Adrenal gland (tissue), 19 donors: ENCODE measurements around the gene ZC3H15. TPM values are rescaled to one million over a fixed set of nuclear protein-coding genes. Genes with fewer than 3 reads are reported as not detected.
A peak's percentile ranks its signal among the peaks of the same experiment; 100 is the strongest.
"Not testable (repeated sequence)": the region's sequence is repeated elsewhere in the genome, so short reads cannot be mapped to it uniquely, and the experiment has no call there.

Experiments
- DNase-seq, 7 donors: peaks; one replicate each; pipeline ENCODE4 v3.0.0-alpha.2; 2019 to 2020
- H3K27ac ChIP-seq, 5 donors: fragments of 200-600 bp; sonication (generic) in 4 of 5; 1 replicate in 3 of 5; 2 replicates in 2 of 5; pipeline versions ENCODE4 v1.5.1 to v1.8.0; 2016 to 2020; ENCODE audit warnings: mild to moderate bottlenecking in 1 of 5
- H3K27me3 ChIP-seq: fragments of 200-600 bp; 2 replicates; pipeline ENCODE4 v1.8.0; 2021
- H3K36me3 ChIP-seq, 2 donors: fragments of 200-600 bp; replicated peaks in 1 of 2; 1 replicate in 1 of 2; 2 replicates in 1 of 2; pipeline versions ENCODE4 v1.5.1 to v1.8.0; 2018 to 2022
- H3K4me1 ChIP-seq, 2 donors: fragments of 200-600 bp; replicated peaks in 1 of 2; 1 replicate in 1 of 2; 2 replicates in 1 of 2; pipeline versions ENCODE4 v1.5.1 to v1.8.0; 2018 to 2021
- H3K4me3 ChIP-seq, 4 donors: fragments of 200-600 bp; sonication (generic) in 3 of 4; one replicate each; pipeline ENCODE4 v1.5.1; 2016 to 2018
- H3K9me3 ChIP-seq, 3 donors: fragments of 200-600 bp; sonication (generic) in 1 of 3; replicated peaks in 1 of 3; 1 replicate in 2 of 3; 2 replicates in 1 of 3; pipeline versions ENCODE4 v1.5.1 to v1.8.0; 2016 to 2021
- POLR2A ChIP-seq, 2 donors: fragments of 450-650 bp; IDR thresholded peaks; one replicate each; pipeline ENCODE4 v1.6.1; 2017; ENCODE audit warnings: antibody characterized with exemption in 2 of 2, mild to moderate bottlenecking in 2 of 2, moderate library complexity in 1 of 2
- WGBS, 4 donors: extraction: QIAGEN DNeasy Blood & Tissue Kit in 2 of 4; methylation state at CpG; one replicate each; pipeline versions ENCODE4 v1.1.5 to v1.1.7; 2013 to 2017; 5-methylcytosine and 5-hydroxymethylcytosine counted together
- intact Hi-C, 2 donors: fragments of 100-400 bp; cut with DNase I; formaldehyde crosslinking; loops; one replicate each; pipeline versions ENCODE4 v1.14.1 to v1.15.0; 2022 to 2023
- long read RNA-seq, 10 donors: library from polyadenylated mRNA in 3 of 10; unstranded in 2 of 10; stranded (forward) in 1 of 10; transcript quantifications; one replicate each; pipeline ENCODE4 v2.0.0 and lab custom pipeline, GENCODE V29; 2021 to 2026
- polyA plus RNA-seq, 3 donors: library from polyadenylated mRNA; stranded (reverse); fragments of 200-250 nt in 2 of 3; fragments of 350-450 nt in 1 of 3; fragmentation: Illumina TruSeq in 1 of 3; extraction: RNeasy Lipid Tissue Mini Kit (QIAGEN cat#74804) in 1 of 3; gene quantifications; one replicate each; pipeline ENCODE4 v1.2.3, GENCODE V29; 2013 to 2014
- total RNA-seq, 9 donors: library from RNA; depleted of rRNA in 4 of 9; stranded (reverse); fragments of >200 nt in 4 of 9; fragments of 120-200 nt in 1 of 9; fragmentation: NEBNext Ultra II Directional in 1 of 9; extraction: Animal tissue kit (Norgen Biotek cat#: 25700) in 1 of 9; gene quantifications; one replicate each; pipeline versions ENCODE4 v1.1.0 to v1.2.4, GENCODE V29; 2013 to 2023
- TF ChIP-seq, protein P1 (sequence below), 6 experiments: fragments of 450-650 bp in 4 of 6; fragments of 200-600 bp in 2 of 6; sonication (generic) in 1 of 6; IDR thresholded peaks; 1 replicate in 5 of 6; 2 replicates in 1 of 6; pipeline versions ENCODE4 v1.5.1 to v1.8.0; 2016 to 2021; ENCODE audit warnings: antibody characterized with exemption in 6 of 6, mild to moderate bottlenecking in 2 of 6, moderate library complexity in 1 of 6
- donor health status: healthy with polysubstance abuse.
- donor health status: Bipolar disorder and iron deficiency.
- donor health status: DM: yes; HTN: yes; CAD: no.
- donor health status: DM: no; HTN: no; CAD: no.
- donor health status: DM: no; HTN: no; CAD: no.
- donor health status: DM: yes; HTN: yes; CAD: no.

ZC3H15 gene
- total RNA-seq (10 to 100 TPM; 40.0 to 95.7 (median 55.6) TPM), polyA plus RNA-seq (100 to 1,000 TPM in 1 of 3 donors, 10 to 100 TPM in 2; 48.3 to 191 (median 51.4) TPM)
- long read RNA-seq, donor 1, transcript ZC3H15-201 (10 exons, 2,138 nt): major isoform, 30 of 89 reads
- long read RNA-seq, donor 1, partial matches to known transcripts: 57 of 89 reads
- long read RNA-seq, donor 1, other reads (novel, unspliced or antisense): 0 of 89 reads
- long read RNA-seq, donor 2, transcript ZC3H15-201 (10 exons, 2,138 nt): major isoform, 13 of 32 reads
- long read RNA-seq, donor 2, partial matches to known transcripts: 17 of 32 reads
- long read RNA-seq, donor 2, other reads (novel, unspliced or antisense): 0 of 32 reads
- long read RNA-seq, donor 3, transcript ZC3H15-201 (10 exons, 2,138 nt): major isoform, 16 of 65 reads
- long read RNA-seq, donor 3, partial matches to known transcripts: 47 of 65 reads
- long read RNA-seq, donor 3, other reads (novel, unspliced or antisense): 0 of 65 reads
- long read RNA-seq, donor 4, transcript ZC3H15-201 (10 exons, 2,138 nt): major isoform, 11 of 94 reads
- long read RNA-seq, donor 4, partial matches to known transcripts: 80 of 94 reads
- long read RNA-seq, donor 4, other reads (novel, unspliced or antisense): 3 of 94 reads
- long read RNA-seq, donor 5, transcript ZC3H15-201 (10 exons, 2,138 nt): major isoform, 93 of 106 reads
- long read RNA-seq, donor 5, partial matches to known transcripts: 5 of 106 reads
- long read RNA-seq, donor 5, other reads (novel, unspliced or antisense): 8 of 106 reads
- long read RNA-seq, donor 6, transcript ZC3H15-201 (10 exons, 2,138 nt): major isoform, 8 of 63 reads
- long read RNA-seq, donor 6, partial matches to known transcripts: 48 of 63 reads
- long read RNA-seq, donor 6, other reads (novel, unspliced or antisense): 7 of 63 reads
- long read RNA-seq, donor 7, transcript ZC3H15-201 (10 exons, 2,138 nt): major isoform, 6 of 20 reads
- long read RNA-seq, donor 7, partial matches to known transcripts: 14 of 20 reads
- long read RNA-seq, donor 7, other reads (novel, unspliced or antisense): 0 of 20 reads
- long read RNA-seq, donor 8, transcript ZC3H15-201 (10 exons, 2,138 nt): major isoform, 30 of 75 reads
- long read RNA-seq, donor 8, partial matches to known transcripts: 44 of 75 reads
- long read RNA-seq, donor 8, other reads (novel, unspliced or antisense): 0 of 75 reads
- long read RNA-seq, donor 9, transcript ZC3H15-201 (10 exons, 2,138 nt): major isoform, 11 of 25 reads
- long read RNA-seq, donor 9, partial matches to known transcripts: 14 of 25 reads
- long read RNA-seq, donor 9, other reads (novel, unspliced or antisense): 0 of 25 reads
- long read RNA-seq, donor 10, transcript ZC3H15-201 (10 exons, 2,138 nt): major isoform, 14 of 31 reads
- long read RNA-seq, donor 10, partial matches to known transcripts: 17 of 31 reads
- long read RNA-seq, donor 10, other reads (novel, unspliced or antisense): 0 of 31 reads

DNA sequence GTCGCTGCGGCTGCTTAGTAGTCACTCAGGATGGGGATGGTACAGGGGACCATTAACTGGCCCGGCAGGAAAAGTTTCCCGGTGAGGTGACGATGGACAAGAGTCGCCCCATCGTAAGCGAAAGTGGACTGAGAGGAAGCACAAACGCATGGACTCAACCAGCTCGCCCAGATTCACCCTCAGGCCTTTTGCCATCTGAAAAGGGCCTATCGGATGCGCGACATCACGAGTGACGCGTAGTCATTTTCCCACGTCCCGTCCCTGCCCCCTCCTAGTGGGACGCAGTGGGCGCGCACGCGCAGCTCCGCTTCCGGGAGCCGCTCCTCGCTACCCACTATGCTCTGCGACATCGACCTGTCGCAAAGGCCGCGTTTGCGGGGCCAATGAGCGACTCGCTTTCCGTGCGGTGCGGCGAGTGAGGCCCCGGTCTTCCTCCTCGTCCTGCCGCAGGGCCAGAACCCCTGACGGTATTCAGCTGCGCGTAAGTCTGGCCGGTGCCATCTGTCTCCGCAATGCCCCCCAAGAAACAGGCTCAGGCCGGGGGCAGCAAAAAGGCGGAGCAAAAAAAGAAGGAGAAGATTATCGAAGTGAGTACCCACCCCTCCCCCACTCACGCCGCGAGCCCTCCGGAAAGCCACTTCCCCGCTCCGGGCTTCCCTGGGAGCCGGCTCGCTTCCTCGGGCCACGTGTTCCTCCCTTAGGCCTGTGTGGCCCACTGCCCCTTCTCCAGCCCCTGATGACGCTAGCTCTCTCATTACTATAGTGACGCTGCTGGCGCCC is at the start of gene ZC3H15:
Gene ZC3H15 (plus strand): TSS at position 390 of the 780 bp plus-strand sequence. CDS start 123 bp downstream, at position 513.
- H3K27me3 ChIP-seq: no peaks in the 10 kb centered on the region
- peak within 1 kb of the TSS; percentile 89 to 96 (median 94) for H3K27ac ChIP-seq
- intact Hi-C loops: no loop called here
- H3K36me3 ChIP-seq: no peaks in the 10 kb centered on the region
- WGBS, 4 donors: 0 to 1% (median 0%) methylated on average over 31 to 63 of the region's 63 CpGs
- peak; percentile 80 to 94 for TF ChIP-seq POLR2A (IDR thresholded peaks at IDR 0.05)
- TF ChIP-seq, protein P1, sequence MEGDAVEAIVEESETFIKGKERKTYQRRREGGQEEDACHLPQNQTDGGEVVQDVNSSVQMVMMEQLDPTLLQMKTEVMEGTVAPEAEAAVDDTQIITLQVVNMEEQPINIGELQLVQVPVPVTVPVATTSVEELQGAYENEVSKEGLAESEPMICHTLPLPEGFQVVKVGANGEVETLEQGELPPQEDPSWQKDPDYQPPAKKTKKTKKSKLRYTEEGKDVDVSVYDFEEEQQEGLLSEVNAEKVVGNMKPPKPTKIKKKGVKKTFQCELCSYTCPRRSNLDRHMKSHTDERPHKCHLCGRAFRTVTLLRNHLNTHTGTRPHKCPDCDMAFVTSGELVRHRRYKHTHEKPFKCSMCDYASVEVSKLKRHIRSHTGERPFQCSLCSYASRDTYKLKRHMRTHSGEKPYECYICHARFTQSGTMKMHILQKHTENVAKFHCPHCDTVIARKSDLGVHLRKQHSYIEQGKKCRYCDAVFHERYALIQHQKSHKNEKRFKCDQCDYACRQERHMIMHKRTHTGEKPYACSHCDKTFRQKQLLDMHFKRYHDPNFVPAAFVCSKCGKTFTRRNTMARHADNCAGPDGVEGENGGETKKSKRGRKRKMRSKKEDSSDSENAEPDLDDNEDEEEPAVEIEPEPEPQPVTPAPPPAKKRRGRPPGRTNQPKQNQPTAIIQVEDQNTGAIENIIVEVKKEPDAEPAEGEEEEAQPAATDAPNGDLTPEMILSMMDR (IDR thresholded peaks at IDR 0.05): peak in 2 of 6 experiments; percentile 8 to 15
- H3K9me3 ChIP-seq: no peaks in the 10 kb centered on the region
- DNase-seq: peak; percentile 97 to 99 (median 98)
- H3K4me1 ChIP-seq: peaks cover 3 to 53% of the 10 kb centered on the region in 2 donors
- H3K4me3 ChIP-seq: peak within 1 kb of the TSS; percentile 73 to 94 (median 89)

DNA sequence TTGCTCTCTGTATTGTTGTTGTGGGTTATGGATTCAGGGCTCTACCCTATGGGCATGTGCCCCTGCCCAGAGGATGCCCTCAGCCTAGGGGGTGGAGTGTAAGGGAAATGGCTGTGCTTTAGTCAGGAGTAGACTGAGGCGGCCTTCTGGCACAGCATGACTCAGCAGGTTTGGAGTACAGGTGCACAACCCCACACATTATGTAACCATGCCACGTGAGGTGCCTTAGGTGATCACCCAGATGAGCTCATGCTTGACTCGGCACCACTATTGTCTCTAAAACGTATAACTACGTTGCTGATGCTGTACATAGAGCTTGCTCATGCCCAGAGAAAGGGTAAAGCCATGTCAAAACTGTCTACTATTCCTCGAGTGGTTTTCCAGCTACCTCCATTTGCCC is 48.3 kb upstream of the ZC3H15 start:
- no peak for TF ChIP-seq POLR2A (IDR thresholded peaks at IDR 0.05)
- TF ChIP-seq, protein P1 (IDR thresholded peaks at IDR 0.05): no peak
- Histone ChIP-seq H3K27ac (no peak overlapping the region), H3K36me3 (no peaks in the 10 kb centered on the region), H3K4me3 (no peak overlapping the region), H3K4me1 (no peaks in the 10 kb centered on the region), H3K27me3 (no peaks in the 10 kb centered on the region), H3K9me3 (no peaks in the 10 kb centered on the region)
- intact Hi-C loops: no loop called here
- no peak for DNase-seq
- 92 to 100% (median 97%) methylated on average over 5 to 6 of the region's 6 CpGs for WGBS, 4 donors

DNA sequence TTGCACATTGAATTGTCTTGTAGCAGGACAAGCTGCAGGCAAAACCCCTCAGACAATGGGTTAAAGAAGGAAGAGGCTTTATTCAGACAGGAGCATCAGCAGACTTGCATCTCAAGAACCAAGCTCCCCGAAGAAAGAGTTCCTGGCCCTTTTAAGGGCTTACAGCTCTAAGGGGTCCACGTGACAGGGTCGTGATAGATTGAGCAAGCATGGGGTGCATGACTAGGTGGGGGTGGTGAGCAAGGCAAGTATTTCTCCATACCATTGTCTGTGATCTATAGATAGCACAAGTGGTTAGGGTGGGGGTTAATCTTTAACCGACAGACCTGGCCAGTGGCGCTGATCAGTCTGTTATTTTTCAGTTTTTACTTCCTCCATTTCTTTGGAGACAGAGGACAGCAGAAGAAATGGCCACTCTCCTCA is 46.4 kb upstream of the ZC3H15 start:
- intact Hi-C loops, H3K36me3 ChIP-seq, H3K9me3 ChIP-seq, H3K27me3 ChIP-seq, DNase-seq, H3K4me3 ChIP-seq, H3K27ac ChIP-seq, H3K4me1 ChIP-seq: not testable (repeated sequence)
- 87 to 97% (median 95%) methylated on average over 5 of the region's 5 CpGs for WGBS, 4 donors

DNA sequence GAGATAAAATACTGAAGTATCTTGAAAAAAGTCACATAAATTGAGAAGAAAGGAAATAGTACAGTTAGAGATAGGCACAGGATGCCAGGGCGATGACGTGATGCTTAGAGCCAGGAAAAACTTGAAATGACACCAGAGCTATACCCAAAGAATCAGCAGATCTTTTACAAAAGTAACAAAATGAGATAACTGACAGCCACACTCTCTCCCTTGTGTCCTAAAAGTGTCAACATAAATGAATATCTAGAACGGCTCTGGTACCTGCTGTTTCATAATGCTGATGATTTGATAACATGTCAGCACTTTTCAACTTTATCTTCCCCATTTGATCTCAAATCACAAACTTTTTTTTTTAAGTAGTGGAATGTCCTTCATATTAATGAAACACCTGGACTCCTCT is 45.6 kb upstream of the ZC3H15 start:
- no peak overlapping the region for H3K4me3 ChIP-seq
- TF ChIP-seq, protein P1 (IDR thresholded peaks at IDR 0.05): no peak
- no peak for TF ChIP-seq POLR2A (IDR thresholded peaks at IDR 0.05)
- intact Hi-C loops: no loop called here
- H3K27me3 ChIP-seq: no peaks in the 10 kb centered on the region
- H3K4me1 ChIP-seq: no peaks in the 10 kb centered on the region
- H3K36me3 ChIP-seq: no peaks in the 10 kb centered on the region
- no peaks in the 10 kb centered on the region for H3K9me3 ChIP-seq
- no peak overlapping the region for H3K27ac ChIP-seq
- WGBS, 4 donors: 58 to 64% (median 60%) methylated on average over 3 of the region's 3 CpGs
- DNase-seq: no peak
